GM18517 (cell line): ENCODE measurements around the gene PIP4K2A.

Source experiments
- ATAC-seq: cut with Tn5 transposase; IDR thresholded peaks from one replicate; pipeline ENCODE4 v1.9.1; 2021; ENCODE audit warnings: mild to moderate bottlenecking, moderate library complexity; ENCODE audit not compliant: unreplicated experiment

The PIP4K2A gene

DNA sequence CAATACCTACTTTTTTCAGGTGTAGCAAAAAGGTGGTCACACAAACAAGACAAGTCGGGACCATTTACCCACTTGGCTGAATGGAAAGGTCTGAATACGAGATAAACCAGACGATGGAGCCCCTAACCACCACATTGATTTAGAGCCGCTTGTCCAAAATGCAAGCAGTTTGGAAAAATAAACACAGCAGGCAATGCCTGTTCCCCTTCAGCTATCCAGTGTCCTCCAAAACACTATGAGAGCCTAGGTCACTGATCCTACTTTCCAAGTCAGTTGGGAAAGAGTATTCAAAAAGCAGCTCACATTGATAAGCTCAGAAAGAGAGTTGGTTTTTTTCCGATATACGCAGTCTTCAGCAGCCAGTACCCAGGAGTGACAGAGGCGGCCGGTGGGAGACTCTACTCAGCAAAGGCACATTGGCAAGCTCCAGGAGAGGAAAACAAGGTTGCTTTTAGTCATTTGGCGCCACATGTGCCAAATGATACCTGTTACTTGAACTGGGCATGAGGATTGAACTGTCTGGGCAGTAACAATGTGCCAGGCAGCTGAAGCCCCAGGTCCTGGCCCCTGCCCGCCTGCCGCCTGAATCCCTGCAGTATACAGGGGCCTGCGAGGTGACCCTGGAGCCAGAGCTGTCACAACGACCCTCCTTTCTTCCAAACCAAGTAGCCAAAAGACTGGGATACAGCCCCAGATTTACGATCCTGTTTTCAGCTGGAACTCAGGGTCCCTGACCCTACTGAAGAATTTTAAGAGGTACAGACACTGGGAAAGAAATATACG, 109.8 kb downstream of the PIP4K2A start:
- ATAC-seq: no peak

DNA sequence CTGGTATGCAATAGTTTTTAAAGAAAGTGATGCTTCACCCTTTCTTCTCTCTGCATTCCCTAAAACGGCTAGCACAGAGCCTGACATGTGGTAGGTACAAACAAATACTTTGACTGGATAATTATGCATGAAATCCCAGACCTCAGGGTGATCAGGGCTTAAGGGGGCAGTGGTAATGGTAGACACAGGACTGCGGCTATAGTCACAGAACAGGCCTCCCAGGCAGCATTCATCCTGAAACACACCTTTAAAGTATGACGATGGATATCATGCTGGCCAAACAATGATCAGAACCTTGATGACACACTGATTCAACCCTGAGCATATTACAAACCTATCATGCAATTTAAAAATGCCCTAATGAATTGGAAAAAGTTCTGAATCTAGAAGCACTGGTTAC, 110.8 kb downstream of the PIP4K2A start:
- ATAC-seq: no peak

DNA sequence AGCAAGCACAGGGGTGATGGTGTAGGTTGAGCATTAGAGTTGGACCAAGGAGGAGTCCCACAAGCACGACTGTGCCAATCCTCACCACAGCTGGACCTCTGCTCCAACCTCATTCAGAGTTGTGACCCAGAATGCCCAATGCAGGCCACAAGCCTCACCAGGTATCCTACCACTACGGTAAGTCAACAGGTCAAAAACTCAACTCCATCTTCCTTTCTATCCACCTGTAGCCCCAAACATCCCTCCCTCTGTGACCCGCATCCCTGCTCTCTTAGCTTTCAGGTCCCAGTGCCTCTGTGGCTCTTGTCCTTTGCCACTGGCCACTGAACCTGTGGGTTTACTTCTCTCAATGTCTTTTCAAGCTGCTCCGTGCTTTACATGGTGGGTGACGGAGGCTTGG, 112.8 kb downstream of the PIP4K2A start:
- ATAC-seq: no peak

DNA sequence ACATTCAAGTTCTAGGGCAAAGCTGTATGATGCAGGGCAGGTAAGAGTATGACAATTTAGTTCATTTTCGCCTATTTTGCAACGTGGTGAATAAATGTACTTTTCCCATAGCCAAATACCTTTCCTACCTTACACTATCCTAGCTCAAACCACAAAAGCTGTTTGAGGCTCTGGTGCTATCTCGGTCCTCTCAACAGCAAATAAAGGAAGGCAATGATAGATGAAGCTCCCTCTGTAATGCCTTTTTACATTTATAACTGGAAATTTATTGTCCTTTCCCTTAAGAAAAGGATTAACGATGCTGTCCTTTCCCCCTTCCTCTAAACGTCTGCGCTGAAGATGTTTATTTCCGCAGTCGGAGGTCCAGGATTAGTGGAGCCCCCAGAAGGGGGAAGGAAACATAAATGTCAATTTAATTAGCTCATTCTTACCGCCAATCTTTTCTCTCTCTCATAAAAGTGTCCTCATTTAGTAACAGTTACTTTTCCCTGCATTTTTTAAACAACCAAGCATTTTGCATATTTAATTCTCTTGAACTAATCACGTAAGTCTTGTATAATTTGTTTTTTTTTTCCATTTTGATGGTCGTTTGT, 114.6 kb downstream of the PIP4K2A start:
- no peak for ATAC-seq

DNA sequence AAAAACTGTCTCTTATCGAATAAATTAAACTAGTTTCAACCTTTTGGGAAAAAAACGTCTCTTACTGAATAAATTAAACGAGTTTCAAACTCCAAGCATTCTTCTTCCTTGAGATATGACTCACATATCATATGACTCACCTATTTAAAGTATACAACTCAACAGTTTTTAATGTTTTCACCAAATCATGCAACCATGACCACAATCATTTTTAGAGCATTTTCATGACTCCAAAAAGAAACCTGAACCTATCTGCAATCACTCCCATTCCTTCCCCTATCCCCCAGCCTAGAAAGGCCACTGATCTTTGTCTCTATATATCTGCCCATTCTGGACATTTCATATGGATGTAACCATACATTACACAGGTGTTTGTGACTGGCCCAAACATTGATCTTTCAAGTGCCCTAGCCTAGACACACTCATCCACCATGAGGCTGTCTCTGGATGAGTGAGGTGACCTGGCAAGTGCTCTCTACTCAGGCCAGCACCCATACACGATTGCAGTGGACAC, 115.3 kb downstream of the PIP4K2A start:
- no peak for ATAC-seq

DNA sequence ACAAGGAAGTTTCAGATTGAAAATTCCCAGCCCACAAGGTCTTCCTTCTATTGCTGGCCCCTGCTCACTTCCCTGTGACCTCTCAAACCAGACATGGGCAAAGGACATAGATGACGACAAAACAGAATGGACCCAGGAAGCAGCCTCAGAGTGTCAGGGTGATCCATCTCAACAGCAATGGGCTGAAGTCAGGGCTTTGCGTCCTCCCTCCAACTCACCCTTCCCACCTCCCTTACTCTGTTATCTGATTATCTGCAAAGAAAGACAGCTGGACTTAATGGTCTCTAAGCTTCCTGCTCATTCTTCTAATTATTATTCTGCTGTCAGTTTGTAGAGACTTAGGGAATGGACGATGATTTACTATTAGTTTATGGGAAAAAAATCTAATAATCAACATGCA, 115.9 kb downstream of the PIP4K2A start:
- no peak for ATAC-seq

DNA sequence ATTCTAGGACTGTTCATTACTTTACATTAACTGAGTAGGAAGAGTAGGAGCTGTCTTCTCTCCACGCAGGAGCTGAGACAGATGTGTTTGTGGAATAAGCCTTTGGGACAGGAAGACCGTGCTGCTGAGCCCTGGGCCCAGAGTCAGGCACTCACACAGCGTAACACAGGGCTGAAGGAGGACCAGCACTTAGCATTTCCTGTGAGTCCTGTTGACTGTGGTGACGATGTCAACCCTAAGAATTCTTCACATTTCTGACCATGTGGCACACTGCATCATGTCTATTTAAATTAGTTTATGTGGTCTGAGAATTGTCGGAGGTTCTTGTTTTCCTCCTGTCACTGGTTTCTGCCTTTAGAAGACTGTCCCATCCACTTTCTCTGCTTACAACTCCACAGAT, 117.2 kb downstream of the PIP4K2A start:
- ATAC-seq: no peak

DNA sequence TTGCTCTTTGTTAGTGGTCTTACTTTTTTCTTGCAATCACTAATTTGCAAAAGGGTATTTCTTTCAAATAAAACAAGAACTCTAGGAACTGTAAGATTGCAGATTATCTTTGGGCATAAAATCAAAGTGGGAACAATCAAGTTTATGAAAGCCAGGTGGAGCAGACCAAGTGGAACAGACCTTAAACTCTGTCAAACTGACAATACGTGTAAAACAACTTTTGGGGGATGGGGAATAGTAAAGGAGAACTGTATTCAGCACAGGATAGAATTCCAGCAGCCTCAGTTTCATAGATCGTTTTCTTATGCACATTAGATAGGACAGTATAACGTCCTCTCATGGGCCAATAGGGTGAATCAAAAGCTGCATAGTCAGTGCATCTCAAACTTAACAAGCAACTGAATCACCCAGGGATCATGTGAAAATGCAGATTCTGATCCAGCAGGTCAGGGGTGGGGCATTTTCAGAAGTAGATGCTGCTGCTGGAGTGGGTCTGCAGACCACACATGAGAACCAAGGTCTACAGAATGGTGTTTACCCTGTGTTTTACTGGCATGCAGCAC, 120.7 kb downstream of the PIP4K2A start:
- no peak for ATAC-seq

DNA sequence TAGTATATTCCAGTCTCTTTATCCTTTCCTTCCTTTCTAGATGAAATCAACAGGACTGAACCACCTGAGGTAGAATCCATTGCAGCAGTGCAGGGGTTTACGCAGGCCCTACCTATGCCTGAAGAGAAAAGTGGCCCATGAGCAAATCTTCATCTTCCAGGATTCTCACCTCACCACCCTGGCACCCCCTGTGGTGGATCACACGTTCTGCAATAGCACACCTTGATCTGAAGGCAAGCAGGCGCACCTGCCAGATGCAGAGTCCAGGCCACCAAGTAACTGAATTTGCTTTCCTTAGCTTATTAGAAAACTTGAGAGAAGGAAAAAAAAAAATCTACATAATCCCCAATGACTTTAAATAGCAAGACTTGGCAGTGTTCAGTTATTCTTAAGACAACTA, 121.4 kb downstream of the PIP4K2A start:
- no peak for ATAC-seq

DNA sequence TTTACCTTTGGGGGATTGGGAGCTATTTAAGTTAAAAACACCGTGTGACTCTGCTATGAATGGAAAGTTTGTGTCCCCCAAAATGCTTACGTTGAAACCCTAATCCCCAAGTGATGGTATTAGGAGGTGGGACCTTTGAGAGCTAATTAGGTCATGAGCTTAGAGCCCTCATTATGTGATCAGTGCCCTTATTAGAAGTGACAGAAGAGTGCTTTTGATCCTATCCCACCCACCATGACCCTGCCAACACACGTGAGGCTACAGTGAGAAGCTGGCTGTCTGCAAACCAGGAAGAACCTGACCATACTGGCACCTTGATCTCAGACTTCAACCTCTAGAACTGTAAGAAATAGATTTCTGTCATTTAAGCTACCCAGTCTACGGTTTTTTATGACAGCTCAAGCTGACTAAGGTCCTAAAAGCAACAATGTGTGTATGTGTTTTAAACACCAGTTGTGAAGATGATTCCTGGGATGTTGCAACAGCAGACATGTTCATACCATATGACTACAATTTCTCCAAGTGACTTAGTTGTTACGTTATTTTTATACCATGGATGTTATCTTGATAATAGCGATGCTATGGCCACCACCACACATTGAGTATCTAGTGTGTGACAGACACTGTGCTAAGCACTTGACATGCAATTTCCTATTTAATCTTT, 124.4 kb downstream of the PIP4K2A start:
- ATAC-seq: no peak

DNA sequence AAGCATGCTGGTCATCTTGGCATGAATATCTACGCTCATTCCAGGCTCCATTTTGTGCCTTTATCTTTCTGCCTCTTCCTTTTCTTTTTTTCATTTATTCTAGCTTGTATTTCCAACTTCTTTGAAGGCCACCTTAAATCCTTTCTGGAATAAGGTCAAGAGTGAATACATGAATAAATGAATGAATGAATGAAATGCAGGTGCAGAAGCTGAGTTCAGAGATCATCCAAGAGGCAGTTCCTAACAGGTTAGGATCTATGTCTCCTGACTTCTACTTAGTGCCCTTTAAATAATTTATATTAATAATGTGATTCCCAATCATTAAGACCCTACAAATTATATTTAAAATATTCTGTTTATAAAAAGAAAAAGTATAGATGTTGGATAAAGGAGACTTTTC, 125.9 kb downstream of the PIP4K2A start:
- no peak for ATAC-seq

DNA sequence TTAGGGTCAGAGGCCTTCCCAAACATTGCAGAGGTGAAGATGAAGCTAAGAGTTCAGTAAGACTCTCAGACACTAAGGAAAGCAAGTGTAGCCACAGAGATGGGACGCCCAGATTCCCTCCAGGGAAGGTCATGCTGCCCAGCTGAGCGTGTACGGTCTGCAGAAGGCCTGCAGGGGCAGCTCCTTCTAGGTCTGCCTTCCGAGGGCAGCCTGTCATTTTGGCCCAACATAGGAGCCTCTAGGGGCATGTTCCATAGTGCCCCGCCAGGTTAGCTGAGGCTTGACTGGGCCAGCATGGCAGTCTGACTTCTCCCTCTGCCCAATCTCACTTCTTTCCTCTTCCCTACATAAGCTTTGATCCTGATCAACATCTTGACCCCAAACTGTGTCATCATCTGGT, 130.7 kb downstream of the PIP4K2A start:
- no peak for ATAC-seq

DNA sequence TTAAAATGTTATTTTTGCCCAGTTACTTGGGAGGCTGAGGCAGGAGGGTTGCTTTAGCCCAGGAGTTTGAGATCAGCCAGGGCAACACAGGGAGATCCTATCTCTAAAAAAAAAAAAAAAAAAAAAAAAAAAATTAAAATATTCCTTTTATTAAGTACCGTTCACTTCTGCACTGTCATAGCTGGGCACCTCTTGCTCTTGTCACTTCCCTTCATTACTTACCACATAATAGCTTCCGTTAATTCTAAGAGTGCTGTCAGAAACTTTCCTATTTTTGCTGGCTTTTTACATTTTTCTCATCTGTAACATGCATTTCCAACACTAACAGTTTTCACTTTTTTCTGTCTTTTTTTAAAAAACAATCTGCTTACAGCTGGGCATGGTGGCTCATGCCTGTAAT, 132.9 kb downstream of the PIP4K2A start:
- no peak for ATAC-seq

DNA sequence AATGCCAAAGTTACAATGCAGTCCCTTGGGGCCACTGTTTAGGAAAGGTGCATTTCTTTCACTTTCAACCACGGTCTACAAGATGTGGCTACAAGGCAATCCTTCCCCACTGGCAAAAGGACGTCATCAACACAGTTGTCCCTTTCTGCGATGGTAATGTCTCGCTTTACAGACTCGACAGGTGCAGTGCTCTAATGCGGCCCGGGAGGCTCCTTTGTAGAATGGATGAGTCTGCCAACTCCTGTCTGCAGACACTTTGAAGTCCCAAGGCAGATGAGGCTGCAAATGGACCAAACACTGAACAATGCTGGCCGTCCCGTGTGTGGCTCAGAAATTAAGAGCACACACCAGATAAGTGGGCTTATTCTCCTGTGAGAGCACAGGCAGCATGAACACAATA, 133.7 kb downstream of the PIP4K2A start:
- ATAC-seq: no peak

DNA sequence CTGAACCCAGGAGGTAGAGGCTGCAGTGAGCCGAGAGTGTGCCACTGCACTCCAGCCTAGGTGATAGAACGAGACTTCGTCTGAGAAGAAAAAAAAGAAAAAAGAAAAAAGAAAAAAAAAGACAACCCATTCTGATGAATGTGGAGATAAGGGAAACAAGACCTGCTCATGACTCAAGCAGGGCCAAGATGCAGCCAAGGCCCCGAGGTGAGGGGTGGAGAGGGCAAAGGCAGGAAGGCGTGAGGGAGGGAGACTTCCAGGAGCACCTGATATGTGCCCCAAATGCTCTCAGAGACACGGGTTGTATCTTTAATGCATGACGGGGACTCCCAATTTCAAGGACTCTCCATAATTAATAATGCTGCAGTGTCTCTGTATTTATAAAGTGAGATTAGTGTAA, 134.6 kb downstream of the PIP4K2A start:
- ATAC-seq: no peak

DNA sequence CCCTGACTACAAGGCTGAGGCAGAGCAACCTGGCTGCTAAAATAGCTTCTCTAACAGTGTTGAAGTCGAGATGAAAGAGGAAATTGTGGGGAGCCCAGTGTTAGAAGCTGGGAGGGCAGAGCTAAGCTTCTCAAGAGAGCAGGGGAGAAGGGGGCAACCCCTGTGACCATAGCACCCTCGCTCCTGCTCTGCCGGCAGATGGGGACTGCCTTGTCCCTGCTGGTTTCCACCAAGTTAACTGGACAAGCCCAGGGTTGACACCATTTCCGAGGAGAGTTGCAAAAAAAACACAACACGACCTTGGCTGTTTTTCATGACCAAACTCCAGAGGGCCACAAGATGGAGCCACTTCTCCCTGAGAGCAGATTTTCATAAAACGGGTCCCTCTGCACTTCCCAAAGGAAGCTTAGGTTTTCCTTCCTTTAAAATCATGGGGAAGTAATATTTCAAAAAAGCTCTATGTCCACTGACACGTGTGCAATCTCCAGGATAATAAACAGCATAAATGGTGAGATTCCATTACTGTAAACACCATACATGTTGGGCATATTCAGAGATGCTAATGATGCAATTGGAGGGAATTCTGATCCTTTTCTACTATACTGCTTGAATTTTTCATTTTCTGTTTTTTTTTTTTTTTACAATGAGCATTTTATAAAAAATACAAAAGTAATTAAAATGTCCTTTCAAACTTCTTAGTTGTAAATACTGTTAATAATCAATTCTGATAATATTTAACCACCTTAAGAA, 140.4 kb downstream of the PIP4K2A start:
- ATAC-seq: no peak

DNA sequence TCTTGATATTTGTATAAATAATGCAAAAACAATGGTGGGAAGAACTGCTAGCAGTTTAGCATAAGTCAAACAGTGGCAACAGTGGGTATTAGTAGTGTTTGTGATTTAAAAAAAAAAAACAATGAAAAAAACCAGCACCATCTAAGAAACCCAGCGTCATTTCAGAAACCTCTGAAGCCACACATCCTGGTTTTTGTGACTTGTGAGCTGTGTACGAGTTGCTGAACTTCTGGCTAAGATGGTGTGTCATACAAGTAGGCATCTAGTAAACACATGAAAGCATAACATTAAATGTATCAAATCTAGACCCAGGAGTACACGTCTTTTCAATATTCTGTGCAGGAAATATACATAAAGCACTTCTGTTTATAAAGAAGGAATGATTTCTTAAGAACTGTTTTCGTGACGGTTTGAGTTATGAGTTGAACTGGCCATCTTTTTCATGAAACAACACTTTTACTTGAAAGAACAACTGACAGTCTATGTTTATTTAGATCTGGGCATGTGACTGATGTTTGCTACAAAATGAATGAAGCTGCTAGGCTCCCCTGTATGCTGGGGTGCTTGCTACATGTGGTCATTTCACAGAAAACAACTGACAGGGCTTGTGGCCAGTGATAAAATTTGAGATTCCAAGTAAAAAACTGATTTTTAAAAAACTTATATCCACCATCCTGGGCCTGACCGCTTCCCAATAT, 143.5 kb downstream of the PIP4K2A start:
- ATAC-seq: no peak

DNA sequence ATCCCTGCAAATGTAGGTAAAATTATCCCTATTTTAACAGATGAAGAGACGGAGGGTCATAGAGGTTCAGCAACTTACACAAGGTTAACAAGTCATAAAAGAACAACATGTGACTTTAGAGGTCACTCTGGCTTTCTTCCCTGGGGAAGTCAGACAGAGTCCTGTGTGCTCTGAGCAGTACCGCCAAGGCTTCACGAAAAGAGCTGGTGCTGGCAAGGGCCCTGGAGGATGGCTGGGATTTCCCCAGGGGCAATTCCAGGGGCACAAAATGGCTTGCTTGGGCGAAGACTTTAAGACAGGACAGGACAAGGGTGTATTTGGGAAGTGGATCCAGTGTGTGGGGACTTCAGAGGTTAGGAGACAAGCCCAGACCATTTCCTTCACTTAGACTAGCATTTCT, 144.1 kb downstream of the PIP4K2A start:
- ATAC-seq: no peak

DNA sequence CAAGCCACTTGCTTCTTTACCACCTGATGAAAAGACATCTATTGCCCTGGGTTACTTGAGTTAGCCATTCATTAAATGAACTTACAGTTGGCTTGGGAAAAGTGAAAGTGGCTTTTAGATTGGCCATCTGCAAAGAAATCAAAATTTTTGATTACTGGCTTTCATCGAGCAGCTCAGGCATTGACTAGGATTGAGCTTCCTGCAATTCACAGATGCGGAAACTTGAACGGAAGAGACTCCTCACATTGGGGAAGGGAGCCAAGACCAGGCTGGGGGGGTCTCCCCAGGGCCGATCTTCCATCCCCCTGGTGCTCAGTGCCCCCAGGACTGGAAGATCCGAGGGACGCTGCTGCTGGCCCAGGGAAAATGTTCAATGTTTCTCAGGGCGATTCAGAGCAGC, 145.4 kb downstream of the PIP4K2A start:
- ATAC-seq: no peak

DNA sequence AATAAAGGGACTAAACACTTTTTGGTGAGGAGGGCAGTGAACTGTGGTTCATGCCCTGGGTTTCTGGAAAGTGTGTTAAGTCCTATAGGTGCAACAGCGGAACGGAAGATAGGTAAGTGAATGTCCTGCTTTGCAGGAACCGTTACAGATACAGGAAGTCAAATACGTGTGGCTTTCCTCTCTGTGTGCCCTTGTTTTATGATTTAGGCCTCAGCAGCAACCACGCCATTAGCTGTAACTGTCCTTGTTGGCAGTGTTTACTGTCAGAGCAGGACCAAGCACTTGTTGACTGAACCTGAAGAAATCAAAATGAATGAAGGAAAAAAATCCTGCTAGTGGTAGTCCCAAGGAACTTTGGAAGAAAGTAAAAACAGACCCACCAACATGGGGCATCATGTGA, 150.3 kb downstream of the PIP4K2A start:
- no peak for ATAC-seq
